Measurements from ENCODE around the gene CENPX.

Gene CENPX

DNA sequence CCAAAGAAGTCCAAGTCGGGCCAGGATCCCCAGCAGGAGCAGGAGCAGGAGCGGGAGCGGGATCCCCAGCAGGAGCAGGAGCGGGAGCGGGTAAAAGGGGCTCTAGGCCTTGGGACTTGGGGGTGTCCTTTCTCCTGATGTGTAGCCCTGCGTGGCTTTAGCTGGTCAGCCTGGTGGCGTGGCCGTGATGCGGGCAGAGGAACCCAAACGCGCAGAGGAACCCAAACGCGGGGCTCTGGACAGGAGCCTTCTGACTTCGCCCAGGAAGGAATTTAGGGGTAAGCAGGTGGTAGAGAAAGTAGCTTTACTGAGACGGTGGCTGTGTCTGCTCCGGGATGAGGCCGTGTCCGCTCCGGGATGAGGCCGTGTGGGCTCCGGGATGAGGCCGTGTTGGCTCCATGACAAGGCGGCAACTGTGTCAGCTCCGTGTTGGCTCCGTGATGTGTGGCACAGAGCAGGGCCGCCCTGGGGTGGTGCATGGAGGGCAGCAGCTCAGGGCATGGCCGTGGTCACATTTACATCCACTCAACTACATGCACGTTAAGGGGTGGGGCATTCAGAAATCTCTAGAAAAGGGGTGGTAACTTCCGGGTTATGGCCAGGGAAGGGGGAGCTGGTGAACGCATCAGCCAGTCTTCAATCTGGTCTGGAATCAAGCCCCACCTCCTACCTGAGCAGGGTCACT is 25.8 kb downstream of the CENPX start:
- Mint-ChIP-seq H3K36me3 (no peaks in the 10 kb centered on the region), H3K4me1 (ENCODE audit: low read depth) (no peaks in the 10 kb centered on the region), H3K9me3 (ENCODE audit: low read depth) (no peaks in the 10 kb centered on the region), H3K27me3 (no peaks in the 10 kb centered on the region), H3K27ac (no peak overlapping the region), H3K4me3 (no peak overlapping the region)

DNA sequence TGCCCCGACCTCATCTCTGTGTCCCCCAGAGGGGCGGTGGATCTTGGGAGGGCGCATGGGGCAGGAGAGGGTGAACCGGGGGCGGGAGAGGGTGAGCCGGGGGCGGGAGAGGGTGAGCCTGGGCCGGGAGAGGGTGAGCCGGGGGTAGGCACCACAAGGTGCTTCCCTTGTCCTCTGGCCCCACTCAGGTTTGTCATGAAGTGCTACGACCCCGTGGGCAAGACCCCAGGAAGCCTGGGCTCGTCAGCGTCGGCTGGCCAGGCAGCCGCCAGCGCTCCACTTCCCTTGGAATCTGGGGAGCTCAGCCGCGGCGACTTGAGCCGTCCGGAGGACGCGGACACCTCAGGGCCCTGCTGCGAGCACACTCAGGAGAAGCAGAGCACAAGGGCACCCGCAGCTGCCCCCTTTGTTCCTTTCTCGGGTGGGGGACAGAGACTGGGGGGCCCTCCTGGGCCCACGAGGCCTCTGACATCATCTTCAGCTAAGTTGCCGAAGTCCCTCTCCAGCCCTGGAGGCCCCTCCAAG is 26.4 kb downstream of the CENPX start:
- H3K4me1 Mint-ChIP-seq (ENCODE audit: low read depth): no peaks in the 10 kb centered on the region
- H3K4me3 Mint-ChIP-seq: no peak overlapping the region
- no peaks in the 10 kb centered on the region for H3K9me3 Mint-ChIP-seq (ENCODE audit: low read depth)
- no peaks in the 10 kb centered on the region for H3K27me3 Mint-ChIP-seq
- H3K27ac Mint-ChIP-seq: no peak overlapping the region
- no peaks in the 10 kb centered on the region for H3K36me3 Mint-ChIP-seq

DNA sequence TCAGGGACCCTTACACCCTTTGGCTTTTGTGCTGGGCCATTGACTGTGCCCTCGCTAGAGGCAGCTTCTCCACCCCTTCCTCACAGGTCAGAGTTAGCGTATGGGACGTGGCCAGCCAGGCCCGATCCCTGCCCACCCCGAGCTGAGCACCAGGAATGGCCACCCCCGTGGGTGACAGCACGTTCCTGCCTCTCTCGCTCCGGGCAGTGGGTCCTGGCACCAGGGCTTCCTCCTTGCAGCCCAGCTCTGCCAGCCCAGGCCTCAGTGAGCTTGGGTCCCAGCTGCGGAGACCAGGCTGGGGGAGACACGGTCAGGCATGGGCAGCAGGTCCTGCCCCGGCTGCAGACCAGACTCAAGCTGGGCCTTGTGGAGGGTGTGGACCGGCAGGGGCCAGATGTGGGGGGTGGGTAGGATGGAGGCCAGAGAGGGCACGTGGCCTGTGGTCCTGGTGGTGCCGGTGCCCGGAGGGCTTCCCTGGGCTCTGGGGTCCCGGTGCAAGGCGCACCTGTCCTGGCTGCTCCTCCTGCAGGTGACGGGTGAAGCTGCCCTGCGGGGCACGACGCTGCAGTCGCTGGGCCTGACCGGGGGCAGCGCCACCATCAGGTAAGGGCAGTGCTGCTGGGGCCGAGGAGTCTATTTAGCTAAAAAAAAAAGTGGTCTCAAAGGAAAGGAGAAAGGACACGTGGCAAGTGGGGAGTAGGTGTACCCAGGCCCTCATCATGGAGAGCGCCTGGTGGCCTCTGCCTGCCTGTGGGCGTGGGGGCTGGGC is 27.0 kb downstream of the CENPX start:
- H3K27ac Mint-ChIP-seq: no peak overlapping the region
- H3K4me1 Mint-ChIP-seq (ENCODE audit: low read depth): no peaks in the 10 kb centered on the region
- no peaks in the 10 kb centered on the region for H3K36me3 Mint-ChIP-seq
- no peaks in the 10 kb centered on the region for H3K9me3 Mint-ChIP-seq (ENCODE audit: low read depth)
- no peaks in the 10 kb centered on the region for H3K27me3 Mint-ChIP-seq
- H3K4me3 Mint-ChIP-seq: no peak overlapping the region

DNA sequence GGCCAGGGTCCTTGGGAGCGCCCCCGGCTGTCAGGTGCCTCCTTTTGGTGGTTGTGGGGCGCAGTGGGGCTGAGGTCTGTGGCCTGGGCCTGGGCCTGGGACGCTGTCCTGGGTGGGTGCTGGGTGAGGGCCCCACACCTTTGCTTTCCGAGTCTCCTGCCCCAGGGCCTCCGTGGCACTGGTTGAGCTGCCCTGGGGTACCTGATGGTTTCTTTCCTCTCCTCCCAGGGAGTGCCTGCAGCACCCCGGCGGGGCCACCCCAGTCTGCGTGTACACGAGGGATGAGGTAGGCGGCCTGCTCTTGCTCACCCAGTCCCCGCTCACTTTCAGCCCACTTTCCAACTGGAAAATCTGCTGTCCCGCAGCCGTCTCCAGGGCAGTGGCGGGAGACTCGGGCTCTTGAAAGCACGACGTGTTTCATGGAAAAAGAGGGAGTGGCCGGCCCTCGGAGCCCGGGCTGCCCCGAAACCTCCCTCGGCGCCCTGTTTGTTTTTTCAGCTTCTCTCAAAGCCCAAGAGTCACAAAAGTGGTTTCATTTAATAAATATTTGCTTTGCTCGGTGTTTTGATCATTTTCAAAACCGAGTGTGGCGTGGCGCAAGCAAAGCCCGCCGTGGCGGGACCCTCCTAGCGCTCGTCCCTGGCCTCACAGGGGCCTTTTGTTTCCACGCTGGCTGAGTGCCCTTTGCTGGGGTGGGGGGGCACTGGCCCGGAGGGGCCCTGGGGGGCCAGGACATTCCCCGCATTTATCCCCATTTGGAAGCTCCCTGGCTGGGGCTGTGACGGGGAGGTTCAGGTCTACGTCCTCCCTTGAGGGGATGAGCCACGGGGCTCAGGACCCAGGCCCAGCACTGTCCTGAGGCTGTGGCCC is 27.9 kb downstream of the CENPX start:
- Mint-ChIP-seq H3K9me3 (ENCODE audit: low read depth) (no peaks in the 10 kb centered on the region), H3K27ac (no peak overlapping the region), H3K4me3 (no peak overlapping the region), H3K4me1 (ENCODE audit: low read depth) (no peaks in the 10 kb centered on the region), H3K27me3 (no peaks in the 10 kb centered on the region), H3K36me3 (no peaks in the 10 kb centered on the region)

DNA sequence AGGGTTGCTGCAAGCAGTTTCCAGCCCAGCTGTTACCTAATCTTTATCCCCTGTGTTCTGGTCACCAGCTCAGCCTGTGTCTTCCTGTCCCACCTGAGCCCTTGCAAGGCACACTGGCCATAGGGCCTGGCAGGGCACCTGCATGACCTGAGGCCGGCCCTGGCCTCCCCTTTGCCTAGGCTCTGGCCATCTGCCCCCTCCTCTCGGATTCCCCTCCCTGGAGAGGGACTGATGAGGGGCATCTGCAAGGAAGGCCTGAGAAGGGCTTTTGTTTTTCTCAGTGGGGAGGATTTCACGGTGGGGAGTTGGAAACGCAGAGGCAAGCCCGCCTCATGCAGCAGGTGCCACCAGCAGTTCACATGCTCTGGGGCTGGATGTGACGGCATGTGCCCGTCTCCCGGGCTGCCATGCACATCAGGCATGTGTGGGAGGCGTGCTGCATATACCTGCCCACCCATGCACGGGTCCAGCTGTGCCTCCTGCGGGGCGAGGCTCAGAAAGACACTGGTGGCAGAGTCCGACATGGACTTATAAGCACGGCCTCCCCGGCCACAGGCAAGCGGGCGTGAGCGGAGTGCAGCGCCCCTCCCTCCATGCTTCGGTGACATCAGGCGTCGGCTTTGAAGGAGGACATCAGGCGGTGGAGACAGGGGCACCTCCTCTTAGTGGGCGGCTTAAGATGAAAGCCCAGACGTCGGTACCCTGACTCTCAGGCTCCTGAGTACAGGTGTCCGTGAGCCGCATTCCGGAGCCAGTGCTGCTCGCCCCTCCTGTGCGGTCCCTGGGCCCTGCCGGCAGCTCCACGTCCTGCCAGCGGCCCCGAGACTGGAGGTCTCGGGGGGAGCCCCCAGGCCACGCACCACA is 28.7 kb downstream of the CENPX start:
- Mint-ChIP-seq H3K4me1 (ENCODE audit: low read depth) (no peaks in the 10 kb centered on the region), H3K9me3 (ENCODE audit: low read depth) (no peaks in the 10 kb centered on the region), H3K36me3 (no peaks in the 10 kb centered on the region), H3K4me3 (no peak overlapping the region), H3K27me3 (no peaks in the 10 kb centered on the region), H3K27ac (no peak overlapping the region)

DNA sequence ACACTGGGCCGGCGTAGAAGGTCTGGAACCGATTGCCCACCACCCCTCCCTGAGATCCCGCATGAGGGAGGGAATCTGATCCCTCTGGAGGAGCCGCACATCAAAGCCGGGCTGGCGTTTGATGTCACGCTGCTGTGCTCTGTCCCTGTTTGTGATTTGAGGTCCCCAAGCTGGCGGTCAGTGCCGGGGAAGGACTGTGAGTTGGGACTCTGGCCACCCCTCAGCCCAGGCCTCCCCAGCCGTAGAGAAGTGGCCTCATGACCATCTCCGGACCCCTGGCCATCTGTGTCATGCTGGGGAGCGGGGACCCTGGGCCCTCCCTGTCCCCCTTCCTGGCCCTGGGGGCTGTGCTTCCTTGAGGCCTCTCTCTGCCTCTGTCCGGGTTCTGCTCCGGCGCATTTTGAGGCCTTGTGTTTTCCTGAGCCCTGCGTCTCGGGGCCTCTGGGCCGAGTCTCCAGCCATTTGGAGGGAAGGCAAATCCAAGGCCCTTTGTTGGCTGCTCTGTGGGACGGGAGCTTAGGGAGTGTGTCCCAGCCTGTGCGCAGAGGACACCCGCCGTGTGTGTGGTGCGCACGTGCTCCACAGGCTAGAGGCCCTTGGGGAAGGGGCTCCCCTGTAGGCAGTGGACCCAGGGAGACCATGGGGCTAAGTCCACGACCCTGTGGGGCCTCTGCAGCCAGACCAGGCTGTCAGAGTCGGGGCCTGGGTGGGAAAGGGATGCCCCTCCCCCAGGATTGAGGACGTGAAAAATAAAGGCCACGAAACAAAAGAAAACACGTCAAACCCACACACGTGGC is 30.2 kb downstream of the CENPX start:
- Mint-ChIP-seq H3K27me3 (no peaks in the 10 kb centered on the region), H3K9me3 (ENCODE audit: low read depth) (no peaks in the 10 kb centered on the region), H3K4me3 (no peak overlapping the region), H3K4me1 (ENCODE audit: low read depth) (no peaks in the 10 kb centered on the region), H3K36me3 (no peaks in the 10 kb centered on the region), H3K27ac (no peak overlapping the region)

DNA sequence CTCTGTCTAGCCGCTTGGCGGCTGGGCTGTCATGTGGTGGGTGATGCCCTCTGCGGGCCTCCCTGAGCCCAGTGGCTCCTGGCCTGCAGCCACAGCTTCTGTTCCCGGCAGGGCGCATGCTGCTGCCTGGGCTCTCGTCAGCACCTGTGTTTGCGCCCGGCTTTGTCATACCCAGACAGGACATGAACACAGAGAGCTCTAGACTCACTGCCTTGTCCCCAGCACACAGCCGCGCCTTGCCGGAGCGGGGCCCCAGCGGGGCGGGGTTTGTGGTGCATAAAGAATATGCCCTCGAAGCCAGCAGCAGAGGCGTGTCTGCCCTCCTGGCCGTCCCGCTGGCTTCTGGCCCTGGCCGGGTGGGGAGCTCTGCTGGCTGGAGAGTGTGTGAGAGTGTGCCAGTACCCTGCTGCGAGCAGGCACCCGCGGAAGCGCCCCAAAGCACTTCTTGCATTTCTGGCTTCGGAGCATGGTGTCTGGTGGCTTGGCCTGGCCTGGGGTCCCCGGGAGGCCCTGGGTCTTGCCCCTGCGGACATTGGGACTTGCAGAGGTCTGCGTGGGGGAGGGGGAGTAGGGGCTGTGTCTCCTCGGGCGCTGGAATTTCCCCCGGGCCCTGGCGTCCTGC is 30.9 kb downstream of the CENPX start:
- Mint-ChIP-seq H3K27ac (no peak overlapping the region), H3K4me3 (no peak overlapping the region), H3K4me1 (ENCODE audit: low read depth) (no peaks in the 10 kb centered on the region), H3K36me3 (no peaks in the 10 kb centered on the region), H3K9me3 (ENCODE audit: low read depth) (no peaks in the 10 kb centered on the region), H3K27me3 (no peaks in the 10 kb centered on the region)

DNA sequence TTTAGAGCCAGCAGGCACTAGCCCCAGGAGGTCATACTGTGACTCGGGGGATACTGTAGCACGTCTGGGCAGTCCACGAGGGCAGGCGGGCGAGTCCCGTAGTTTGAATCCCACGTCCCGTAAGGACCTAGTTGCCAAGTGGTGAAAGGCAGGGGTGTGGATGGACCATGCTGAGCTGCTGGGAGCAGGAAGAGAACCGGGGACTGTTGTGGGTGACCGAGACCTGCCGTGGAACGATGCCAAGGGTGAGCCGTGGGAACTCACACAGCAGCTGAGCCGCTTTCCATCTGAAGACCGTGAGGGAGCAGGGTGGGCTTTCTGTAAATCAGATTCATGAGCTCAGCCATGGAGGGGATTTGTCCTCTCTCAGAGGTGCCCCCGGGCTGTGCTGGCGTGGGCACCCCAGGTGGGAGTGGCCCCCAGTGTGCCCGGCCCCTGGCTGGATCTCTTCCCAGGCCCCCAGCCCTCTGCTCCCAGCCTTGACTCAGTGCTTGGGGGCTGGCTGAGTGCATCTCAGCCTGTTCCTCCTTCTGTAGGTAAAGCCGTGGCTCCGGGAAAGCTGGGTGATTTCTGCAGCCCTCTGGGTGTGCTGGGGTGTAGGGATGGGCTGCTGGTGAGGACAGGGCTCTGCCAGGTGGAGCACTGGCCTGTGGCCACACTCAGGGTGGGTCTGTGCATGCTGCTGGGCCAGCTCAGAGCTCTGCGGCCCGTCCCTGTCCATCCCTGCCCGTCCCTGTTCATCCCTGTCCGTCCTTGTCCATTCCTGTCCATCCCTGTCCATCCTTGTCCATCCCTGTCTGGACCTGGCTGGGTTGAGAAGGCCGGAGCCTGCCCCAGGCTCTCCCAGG is 31.6 kb downstream of the CENPX start:
- H3K9me3 Mint-ChIP-seq (ENCODE audit: low read depth): no peaks in the 10 kb centered on the region
- no peaks in the 10 kb centered on the region for H3K36me3 Mint-ChIP-seq
- no peaks in the 10 kb centered on the region for H3K4me1 Mint-ChIP-seq (ENCODE audit: low read depth)
- no peak overlapping the region for H3K4me3 Mint-ChIP-seq
- H3K27ac Mint-ChIP-seq: no peak overlapping the region
- no peaks in the 10 kb centered on the region for H3K27me3 Mint-ChIP-seq

DNA sequence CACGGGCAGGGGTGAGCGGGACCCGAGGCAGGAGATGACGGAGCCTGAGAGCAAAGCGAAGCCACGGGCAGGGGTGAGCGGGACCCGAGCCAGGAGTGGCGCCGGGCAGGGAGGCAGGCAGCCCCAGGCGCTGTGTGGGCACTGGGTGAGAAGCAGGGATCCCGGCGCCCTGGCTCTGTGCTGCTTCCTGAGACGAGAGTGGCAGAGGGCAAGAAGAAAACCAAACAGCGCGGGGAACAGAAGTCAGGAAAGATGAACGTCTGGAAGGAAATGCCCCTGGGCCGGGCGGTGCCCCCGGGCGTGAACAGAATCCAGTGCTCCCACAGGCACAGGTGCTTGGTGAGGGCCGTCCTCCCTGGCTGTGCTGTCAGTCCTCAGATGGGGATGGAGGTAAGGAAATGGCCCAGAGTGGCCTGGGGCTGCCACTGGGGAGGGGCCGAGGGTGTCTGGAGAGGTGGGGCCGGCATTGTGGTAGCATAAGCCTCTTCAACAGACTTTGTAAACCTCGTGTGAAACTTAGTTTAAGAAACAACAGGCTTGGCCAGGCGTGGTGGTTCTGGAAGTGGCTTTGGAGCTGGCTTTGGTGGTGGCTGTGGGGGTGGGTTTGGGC is 35.4 kb downstream of the CENPX start:
- no peak overlapping the region for H3K4me3 Mint-ChIP-seq
- H3K27ac Mint-ChIP-seq: no peak overlapping the region
- H3K36me3 Mint-ChIP-seq: peaks cover 3% of the 10 kb centered on the region
- H3K27me3 Mint-ChIP-seq: no peaks in the 10 kb centered on the region
- H3K4me1 Mint-ChIP-seq (ENCODE audit: low read depth): peaks cover 6% of the 10 kb centered on the region
- no peaks in the 10 kb centered on the region for H3K9me3 Mint-ChIP-seq (ENCODE audit: low read depth)

DNA sequence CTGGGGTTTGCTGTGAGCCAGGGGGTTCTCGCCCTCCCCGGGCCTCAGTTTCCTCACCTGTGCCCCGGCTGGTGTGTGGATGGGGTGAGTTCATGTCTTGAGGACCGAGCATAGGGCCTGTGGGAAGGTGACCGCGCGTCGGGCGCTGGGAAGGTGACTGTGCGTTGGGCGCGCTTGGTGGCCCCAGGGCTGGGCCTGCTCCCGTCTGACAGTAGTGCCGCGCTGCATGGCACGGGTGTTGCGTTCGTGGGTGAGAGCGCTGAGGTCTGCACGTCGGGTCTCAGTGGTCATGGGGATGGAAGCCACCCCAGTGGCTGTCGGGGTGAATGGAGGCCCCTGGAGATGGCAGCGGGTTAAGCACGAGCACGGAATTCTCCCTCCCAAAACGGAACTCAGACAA is 36.1 kb downstream of the CENPX start:
- no peaks in the 10 kb centered on the region for H3K9me3 Mint-ChIP-seq (ENCODE audit: low read depth)

DNA sequence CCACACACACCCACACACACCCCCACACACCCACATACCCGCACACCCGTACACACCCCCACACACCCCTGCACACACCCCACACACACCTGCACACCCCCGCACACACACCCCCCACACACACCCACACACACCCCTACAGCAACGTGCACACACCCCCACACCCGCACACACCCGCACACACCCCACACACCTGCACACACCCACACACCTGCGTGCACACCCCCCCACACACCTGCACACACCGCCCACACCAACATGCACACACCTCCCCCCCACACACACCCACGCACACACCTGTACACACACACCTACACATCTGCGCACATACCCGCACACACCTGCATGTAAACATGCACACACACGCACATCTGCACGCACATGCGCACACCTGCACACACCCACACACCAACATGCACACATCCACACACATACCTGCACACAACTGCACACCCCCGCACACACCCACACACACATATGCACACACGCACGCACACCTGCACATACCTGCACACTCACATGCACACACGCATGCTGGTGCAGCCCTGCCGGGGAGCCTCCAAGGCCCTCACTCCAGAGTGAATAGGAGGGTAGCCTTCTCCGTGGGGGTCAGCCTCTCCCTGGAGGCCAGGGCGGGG is 37.8 kb downstream of the CENPX start:
- Mint-ChIP-seq H3K27me3 (no peaks in the 10 kb centered on the region), H3K27ac (no peak overlapping the region), H3K4me1 (ENCODE audit: low read depth) (peaks cover 17% of the 10 kb centered on the region), H3K4me3 (no peak overlapping the region), H3K36me3 (peaks cover 7% of the 10 kb centered on the region), H3K9me3 (ENCODE audit: low read depth) (no peaks in the 10 kb centered on the region)

More for the DNA sequence above, 36.1 kb downstream of the CENPX start:
- H3K4me3 Mint-ChIP-seq: no peak overlapping the region
- peaks cover 8% of the 10 kb centered on the region for H3K4me1 Mint-ChIP-seq (ENCODE audit: low read depth)
- H3K27ac Mint-ChIP-seq: no peak overlapping the region
- H3K27me3 Mint-ChIP-seq: no peaks in the 10 kb centered on the region
- H3K36me3 Mint-ChIP-seq: peaks cover 3% of the 10 kb centered on the region

Measured in activated naive CD8-positive, alpha-beta T cell (primary cell).